WTC11 (cell line): ENCODE measurements around the gene LDHD. TPM values are rescaled to one million over a fixed set of nuclear protein-coding genes. Genes with fewer than 3 reads are reported as not detected.
"Not testable (repeated sequence)": the region's sequence is repeated elsewhere in the genome, so short reads cannot be mapped to it uniquely, and the experiment has no call there.

Experiments used
- ATAC-seq: fragments of 200-7000 bp; cut with Tn5 transposase; 2 replicates; pipeline ENCODE4 v1.10.0; 2021; ENCODE audit warnings: mild to moderate bottlenecking, moderate library complexity
- CTCF ChIA-PET: fragments of 300-600 bp; sonication (Branson Sonifier 250); formaldehyde crosslinking; loops from one replicate; lab custom pipeline; 2021; ENCODE audit warnings: antibody characterized with exemption; lab: Charles Lee
- POLR2A ChIA-PET: fragments of 350-600 bp; sonication (Branson Sonifier 250); formaldehyde crosslinking; loops from one replicate; lab custom pipeline; 2021; ENCODE audit warnings: antibody characterized with exemption; lab: Charles Lee
- DNase-seq: peaks from one replicate; pipeline ENCODE4 v3.0.0; 2021; ENCODE audit warnings: low spot score
- H3K27ac Mint-ChIP-seq: 2 replicates; pipeline ENCODE4 v1.8.0; 2021; ENCODE audit warnings: mixed read lengths
- H3K27me3 Mint-ChIP-seq: 2 replicates; pipeline ENCODE4 v1.8.0; 2021; ENCODE audit warnings: low read depth, mild to moderate bottlenecking, moderate library complexity, mixed read lengths
- H3K36me3 Mint-ChIP-seq: 2 replicates; pipeline ENCODE4 v1.8.0; 2021; ENCODE audit warnings: mixed read lengths
- H3K4me1 Mint-ChIP-seq: 2 replicates; pipeline ENCODE4 v1.8.0; 2022; ENCODE audit warnings: mixed read lengths
- H3K4me3 Mint-ChIP-seq: 2 replicates; pipeline ENCODE4 v1.8.0; 2021; ENCODE audit warnings: mild to moderate bottlenecking, moderate library complexity, mixed read lengths
- H3K9me3 Mint-ChIP-seq: 2 replicates; pipeline ENCODE4 v1.8.0; 2021; ENCODE audit warnings: mixed read lengths
- CBFB ChIP-seq: sonication (generic); formaldehyde crosslinking; IDR thresholded peaks from 2 replicates; pipeline ENCODE4 v1.8.1; 2022; ENCODE audit warnings: mild to moderate bottlenecking, low read depth, missing genetic modification reagents
- FOXK1 ChIP-seq: sonication (generic); formaldehyde crosslinking; IDR thresholded peaks from 2 replicates; pipeline ENCODE4 v1.8.0; 2022; ENCODE audit warnings: mild to moderate bottlenecking, moderate library complexity, missing genetic modification reagents
- HMGA2 ChIP-seq: fragments of 250-450 bp; sonication (Bioruptor Pico); IDR thresholded peaks from 2 replicates; pipeline ENCODE4 v1.4.0; 2021; ENCODE audit warnings: mild to moderate bottlenecking, moderate library complexity
- MYBL2 ChIP-seq: sonication (generic); formaldehyde crosslinking; IDR thresholded peaks from 2 replicates; pipeline ENCODE4 v1.8.1; 2023; ENCODE audit warnings: mild to moderate bottlenecking, moderate library complexity, missing genetic modification reagents
- NR3C1 ChIP-seq: sonication (generic); formaldehyde crosslinking; conservative IDR thresholded peaks from 2 replicates; pipeline ENCODE4 v1.8.1; 2023; ENCODE audit warnings: low read depth, mild to moderate bottlenecking, missing genetic modification reagents
- TEAD1 ChIP-seq: sonication (generic); formaldehyde crosslinking; IDR thresholded peaks from 2 replicates; pipeline ENCODE4 v1.8.0; 2022; ENCODE audit warnings: mild to moderate bottlenecking, missing genetic modification reagents
- ZNF121 ChIP-seq: sonication (generic); formaldehyde crosslinking; IDR thresholded peaks from 2 replicates; pipeline ENCODE4 v1.8.0; 2023; ENCODE audit warnings: missing genetic modification reagents
- ZNF138 ChIP-seq: sonication (generic); formaldehyde crosslinking; conservative IDR thresholded peaks from 2 replicates; pipeline ENCODE4 v1.8.1; 2022; ENCODE audit warnings: mild to moderate bottlenecking, moderate library complexity, missing genetic modification reagents
- total RNA-seq: library from RNA; stranded (reverse); gene quantifications from 3 replicates; pipeline ENCODE4 v1.2.3, GENCODE V29; 2021
- TF ChIP-seq, protein P1 (sequence below): sonication (generic); formaldehyde crosslinking; IDR thresholded peaks from 2 replicates; pipeline ENCODE4 v1.8.0; 2023; ENCODE audit warnings: missing genetic modification reagents, mild to moderate bottlenecking, borderline replicate concordance
- TF ChIP-seq, protein P2 (sequence below): fragments of 250-450 bp; sonication (Bioruptor Pico); IDR thresholded peaks from 2 replicates; pipeline ENCODE4 v2.1.2; 2022; ENCODE audit warnings: mild to moderate bottlenecking, moderate library complexity
- TF ChIP-seq, protein P3 (sequence below): fragments of 200-600 bp; IDR thresholded peaks from 2 replicates; pipeline ENCODE4 v1.8.0; 2022; ENCODE audit warnings: antibody characterized with exemption
- TF ChIP-seq, protein P4 (sequence below): sonication (generic); formaldehyde crosslinking; IDR thresholded peaks from 2 replicates; pipeline ENCODE4 v1.8.0; 2022; ENCODE audit warnings: mild to moderate bottlenecking, missing genetic modification reagents
- TF ChIP-seq, protein P5 (sequence below): sonication (generic); formaldehyde crosslinking; IDR thresholded peaks from 2 replicates; pipeline ENCODE4 v1.8.1; 2022; ENCODE audit warnings: missing genetic modification reagents, borderline replicate concordance
- TF ChIP-seq, protein P6 (sequence below): fragments of 250-450 bp; sonication (Bioruptor Pico); IDR thresholded peaks from 2 replicates; pipeline ENCODE4 v1.9.0; 2021; ENCODE audit warnings: moderate library complexity, mild to moderate bottlenecking, inconsistent platforms, borderline replicate concordance

The LDHD gene
- total RNA-seq, 1 experiment from 2014 or later: 12.3 TPM

DNA sequence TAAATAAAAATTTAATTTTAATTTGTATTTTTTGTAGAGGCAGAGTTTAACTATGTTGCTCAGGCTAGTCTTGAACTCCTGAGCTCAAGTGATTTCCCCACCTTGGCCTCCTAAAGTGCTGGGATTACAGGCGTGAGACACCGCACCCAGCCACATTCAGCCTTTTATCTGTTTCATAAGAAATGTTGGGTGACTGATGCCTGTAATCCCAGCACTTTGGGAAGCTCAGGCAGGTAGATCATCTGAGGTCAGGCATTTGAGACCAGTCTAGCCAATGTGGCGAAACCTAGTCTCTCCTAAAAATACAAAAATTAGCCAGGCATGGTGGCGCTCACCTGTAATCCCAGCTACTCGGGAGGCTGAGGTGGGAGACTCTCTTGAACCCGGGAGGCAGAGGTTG, 25.7 kb downstream of the LDHD start:
- H3K36me3 Mint-ChIP-seq, H3K4me3 Mint-ChIP-seq, H3K9me3 Mint-ChIP-seq, ATAC-seq, H3K27ac Mint-ChIP-seq, POLR2A ChIA-PET, DNase-seq, H3K27me3 Mint-ChIP-seq: not testable (repeated sequence)
- H3K4me1 Mint-ChIP-seq: peaks cover 58% of the 10 kb centered on the region
- CTCF ChIA-PET: interaction anchor here (1.0 to 5.0 kb wide), 3 partner anchors 21 to 92 kb away, joined by 3 to 31 read pairs (median 3); partner anchors contain the start of gene ZNRF1

DNA sequence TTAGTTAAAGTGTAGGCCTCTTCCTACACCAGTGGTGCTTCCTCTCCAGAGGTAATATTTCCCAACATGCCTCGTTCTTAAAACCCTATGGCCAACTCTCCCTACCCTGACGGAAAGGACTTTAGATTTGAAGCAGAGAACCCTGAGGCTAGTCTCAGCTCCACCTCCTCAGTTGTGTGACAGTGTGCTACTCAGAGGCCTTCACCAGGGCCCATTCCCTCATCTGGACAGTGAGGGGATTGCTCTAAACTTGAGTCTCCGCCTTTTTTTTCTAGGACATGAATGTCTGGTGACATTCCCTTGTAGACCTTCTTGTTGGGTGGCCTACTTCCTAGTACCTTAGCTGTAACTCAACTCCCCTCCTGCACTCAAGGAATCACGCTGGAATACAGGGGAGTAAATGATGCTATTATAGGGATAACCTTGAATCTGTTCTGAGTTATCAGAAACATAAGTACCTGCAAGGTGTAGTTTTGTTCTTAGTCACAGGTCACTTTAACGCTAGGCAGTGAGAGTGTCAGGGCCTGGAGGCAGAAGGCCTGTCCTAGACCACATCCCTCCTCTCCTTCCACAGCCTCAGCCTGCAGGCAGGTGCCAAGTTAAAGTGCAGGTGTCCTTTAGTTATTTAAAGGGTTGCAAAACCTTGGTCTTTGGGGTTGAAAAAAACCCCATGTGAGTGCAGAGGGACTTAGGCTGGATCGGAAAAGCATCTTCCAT, 26.9 kb downstream of the LDHD start:
- no peaks in the 10 kb centered on the region for H3K27me3 Mint-ChIP-seq
- 0 out of 2 replicates have a peak, but pooled peaks cover 3% of the 10 kb centered on the region for H3K9me3 Mint-ChIP-seq
- H3K36me3 Mint-ChIP-seq: peaks cover 9% of the 10 kb centered on the region
- CTCF ChIA-PET: interaction anchor here (0.6 to 5.0 kb wide), 4 partner anchors 22 to 282 kb away, joined by 3 to 31 read pairs (median 3); no protein-coding TSS in a partner anchor
- H3K27ac Mint-ChIP-seq: peak overlapping the region; percentile 51
- no peak for DNase-seq
- TF ChIP-seq, protein P1, sequence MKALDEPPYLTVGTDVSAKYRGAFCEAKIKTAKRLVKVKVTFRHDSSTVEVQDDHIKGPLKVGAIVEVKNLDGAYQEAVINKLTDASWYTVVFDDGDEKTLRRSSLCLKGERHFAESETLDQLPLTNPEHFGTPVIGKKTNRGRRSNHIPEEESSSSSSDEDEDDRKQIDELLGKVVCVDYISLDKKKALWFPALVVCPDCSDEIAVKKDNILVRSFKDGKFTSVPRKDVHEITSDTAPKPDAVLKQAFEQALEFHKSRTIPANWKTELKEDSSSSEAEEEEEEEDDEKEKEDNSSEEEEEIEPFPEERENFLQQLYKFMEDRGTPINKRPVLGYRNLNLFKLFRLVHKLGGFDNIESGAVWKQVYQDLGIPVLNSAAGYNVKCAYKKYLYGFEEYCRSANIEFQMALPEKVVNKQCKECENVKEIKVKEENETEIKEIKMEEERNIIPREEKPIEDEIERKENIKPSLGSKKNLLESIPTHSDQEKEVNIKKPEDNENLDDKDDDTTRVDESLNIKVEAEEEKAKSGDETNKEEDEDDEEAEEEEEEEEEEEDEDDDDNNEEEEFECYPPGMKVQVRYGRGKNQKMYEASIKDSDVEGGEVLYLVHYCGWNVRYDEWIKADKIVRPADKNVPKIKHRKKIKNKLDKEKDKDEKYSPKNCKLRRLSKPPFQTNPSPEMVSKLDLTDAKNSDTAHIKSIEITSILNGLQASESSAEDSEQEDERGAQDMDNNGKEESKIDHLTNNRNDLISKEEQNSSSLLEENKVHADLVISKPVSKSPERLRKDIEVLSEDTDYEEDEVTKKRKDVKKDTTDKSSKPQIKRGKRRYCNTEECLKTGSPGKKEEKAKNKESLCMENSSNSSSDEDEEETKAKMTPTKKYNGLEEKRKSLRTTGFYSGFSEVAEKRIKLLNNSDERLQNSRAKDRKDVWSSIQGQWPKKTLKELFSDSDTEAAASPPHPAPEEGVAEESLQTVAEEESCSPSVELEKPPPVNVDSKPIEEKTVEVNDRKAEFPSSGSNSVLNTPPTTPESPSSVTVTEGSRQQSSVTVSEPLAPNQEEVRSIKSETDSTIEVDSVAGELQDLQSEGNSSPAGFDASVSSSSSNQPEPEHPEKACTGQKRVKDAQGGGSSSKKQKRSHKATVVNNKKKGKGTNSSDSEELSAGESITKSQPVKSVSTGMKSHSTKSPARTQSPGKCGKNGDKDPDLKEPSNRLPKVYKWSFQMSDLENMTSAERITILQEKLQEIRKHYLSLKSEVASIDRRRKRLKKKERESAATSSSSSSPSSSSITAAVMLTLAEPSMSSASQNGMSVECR: no peak
- TF ChIP-seq, all 79 proteins: peak for 0
- Mint-ChIP-seq H3K4me3 (no peak overlapping the region), H3K4me1 (peaks cover 51% of the 10 kb centered on the region)
- ATAC-seq: peak; percentile 34; the same call in 1 of the 2 replicates
- POLR2A ChIA-PET: interaction anchor here (0.9 kb wide), 1 partner anchor 165 kb away, joined by 3 read pairs; no protein-coding TSS in a partner anchor

DNA sequence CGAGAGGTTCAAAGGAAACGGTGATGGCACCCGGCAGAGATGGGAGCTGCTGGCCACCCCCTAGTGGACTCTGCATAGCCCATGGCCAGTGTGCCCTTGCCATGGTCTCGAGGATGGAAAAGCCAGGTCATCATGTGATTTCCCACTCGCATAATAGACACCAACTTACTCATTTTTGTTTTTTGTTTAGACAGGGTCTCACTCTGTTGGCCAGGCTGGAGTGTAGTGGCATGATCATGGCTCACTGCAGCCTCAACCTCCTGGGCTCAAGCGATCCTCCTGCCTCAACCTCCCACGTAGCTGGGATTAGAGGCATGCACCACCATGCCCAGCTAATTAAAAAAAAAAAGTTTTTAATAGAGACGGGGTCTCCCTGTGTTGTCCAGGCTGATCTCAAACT, 27.6 kb downstream of the LDHD start:
- no peak overlapping the region for H3K4me3 Mint-ChIP-seq
- ChIA-PET POLR2A (interaction anchor here (0.9 kb wide), 1 partner anchor 166 kb away, joined by 3 read pairs; no protein-coding TSS in a partner anchor), CTCF (interaction anchor here (0.6 to 5.0 kb wide), 3 partner anchors 22 to 281 kb away, joined by 3 to 31 read pairs (median 3); no protein-coding TSS in a partner anchor)
- H3K27me3 Mint-ChIP-seq: no peaks in the 10 kb centered on the region
- H3K4me1 Mint-ChIP-seq: peaks cover 51% of the 10 kb centered on the region
- H3K36me3 Mint-ChIP-seq: peaks cover 10% of the 10 kb centered on the region
- 0 out of 2 replicates have a peak, but pooled peaks cover 3% of the 10 kb centered on the region for H3K9me3 Mint-ChIP-seq
- DNase-seq (no peak), ATAC-seq (no peak)
- TF ChIP-seq CBFB (no peak), ZNF121 (CRISPR knock-in tag) (peak; percentile 79)
- no peak overlapping the region for H3K27ac Mint-ChIP-seq

DNA sequence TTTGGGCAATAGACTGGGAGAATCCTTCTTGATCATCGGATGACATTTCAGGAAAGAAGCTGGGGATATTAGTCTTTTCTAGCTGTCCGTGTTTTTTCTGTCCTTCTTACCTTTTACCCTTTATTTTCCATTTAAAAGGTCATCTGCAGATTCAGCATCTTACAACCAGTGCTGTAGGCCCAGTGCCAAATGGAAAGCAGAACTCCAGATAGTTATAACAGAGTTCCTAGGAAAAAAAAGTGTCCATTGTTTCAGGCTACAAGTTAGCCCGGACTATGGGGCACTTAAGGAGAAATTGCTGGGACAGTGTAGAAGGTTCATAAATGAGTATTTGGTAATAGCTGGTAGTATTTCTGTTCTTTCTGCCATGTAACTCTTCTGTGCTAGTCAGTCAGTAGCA, 28.4 kb downstream of the LDHD start:
- CTCF ChIA-PET: interaction anchor here (0.7 to 5.0 kb wide), 4 partner anchors 8 to 95 kb away, joined by 3 to 31 read pairs (median 4); no protein-coding TSS in a partner anchor
- H3K4me1 Mint-ChIP-seq: peaks cover 52% of the 10 kb centered on the region
- ATAC-seq: no peak
- TF ChIP-seq FOXK1 (CRISPR knock-in tag) (no peak), NR3C1 (CRISPR knock-in tag) (no peak), TEAD1 (CRISPR knock-in tag) (no peak), MYBL2 (CRISPR knock-in tag) (no peak), HMGA2 (CRISPR knock-in tag) (no peak), ZNF138 (CRISPR knock-in tag) (no peak)
- TF ChIP-seq, protein P2, sequence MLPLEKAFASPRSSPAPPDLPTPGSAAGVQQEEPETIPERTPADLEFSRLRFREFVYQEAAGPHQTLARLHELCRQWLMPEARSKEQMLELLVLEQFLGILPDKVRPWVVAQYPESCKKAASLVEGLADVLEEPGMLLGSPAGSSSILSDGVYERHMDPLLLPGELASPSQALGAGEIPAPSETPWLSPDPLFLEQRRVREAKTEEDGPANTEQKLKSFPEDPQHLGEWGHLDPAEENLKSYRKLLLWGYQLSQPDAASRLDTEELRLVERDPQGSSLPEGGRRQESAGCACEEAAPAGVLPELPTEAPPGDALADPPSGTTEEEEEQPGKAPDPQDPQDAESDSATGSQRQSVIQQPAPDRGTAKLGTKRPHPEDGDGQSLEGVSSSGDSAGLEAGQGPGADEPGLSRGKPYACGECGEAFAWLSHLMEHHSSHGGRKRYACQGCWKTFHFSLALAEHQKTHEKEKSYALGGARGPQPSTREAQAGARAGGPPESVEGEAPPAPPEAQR (CRISPR knock-in tag): no peak
- TF ChIP-seq, protein P3, sequence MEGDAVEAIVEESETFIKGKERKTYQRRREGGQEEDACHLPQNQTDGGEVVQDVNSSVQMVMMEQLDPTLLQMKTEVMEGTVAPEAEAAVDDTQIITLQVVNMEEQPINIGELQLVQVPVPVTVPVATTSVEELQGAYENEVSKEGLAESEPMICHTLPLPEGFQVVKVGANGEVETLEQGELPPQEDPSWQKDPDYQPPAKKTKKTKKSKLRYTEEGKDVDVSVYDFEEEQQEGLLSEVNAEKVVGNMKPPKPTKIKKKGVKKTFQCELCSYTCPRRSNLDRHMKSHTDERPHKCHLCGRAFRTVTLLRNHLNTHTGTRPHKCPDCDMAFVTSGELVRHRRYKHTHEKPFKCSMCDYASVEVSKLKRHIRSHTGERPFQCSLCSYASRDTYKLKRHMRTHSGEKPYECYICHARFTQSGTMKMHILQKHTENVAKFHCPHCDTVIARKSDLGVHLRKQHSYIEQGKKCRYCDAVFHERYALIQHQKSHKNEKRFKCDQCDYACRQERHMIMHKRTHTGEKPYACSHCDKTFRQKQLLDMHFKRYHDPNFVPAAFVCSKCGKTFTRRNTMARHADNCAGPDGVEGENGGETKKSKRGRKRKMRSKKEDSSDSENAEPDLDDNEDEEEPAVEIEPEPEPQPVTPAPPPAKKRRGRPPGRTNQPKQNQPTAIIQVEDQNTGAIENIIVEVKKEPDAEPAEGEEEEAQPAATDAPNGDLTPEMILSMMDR: no peak
- TF ChIP-seq, protein P4, sequence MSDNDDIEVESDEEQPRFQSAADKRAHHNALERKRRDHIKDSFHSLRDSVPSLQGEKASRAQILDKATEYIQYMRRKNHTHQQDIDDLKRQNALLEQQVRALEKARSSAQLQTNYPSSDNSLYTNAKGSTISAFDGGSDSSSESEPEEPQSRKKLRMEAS (CRISPR knock-in tag): no peak
- TF ChIP-seq, protein P5, sequence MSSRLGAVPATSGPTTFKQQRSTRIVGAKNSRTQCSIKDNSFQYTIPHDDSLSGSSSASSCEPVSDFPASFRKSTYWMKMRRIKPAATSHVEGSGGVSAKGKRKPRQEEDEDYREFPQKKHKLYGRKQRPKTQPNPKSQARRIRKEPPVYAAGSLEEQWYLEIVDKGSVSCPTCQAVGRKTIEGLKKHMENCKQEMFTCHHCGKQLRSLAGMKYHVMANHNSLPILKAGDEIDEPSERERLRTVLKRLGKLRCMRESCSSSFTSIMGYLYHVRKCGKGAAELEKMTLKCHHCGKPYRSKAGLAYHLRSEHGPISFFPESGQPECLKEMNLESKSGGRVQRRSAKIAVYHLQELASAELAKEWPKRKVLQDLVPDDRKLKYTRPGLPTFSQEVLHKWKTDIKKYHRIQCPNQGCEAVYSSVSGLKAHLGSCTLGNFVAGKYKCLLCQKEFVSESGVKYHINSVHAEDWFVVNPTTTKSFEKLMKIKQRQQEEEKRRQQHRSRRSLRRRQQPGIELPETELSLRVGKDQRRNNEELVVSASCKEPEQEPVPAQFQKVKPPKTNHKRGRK (CRISPR knock-in tag): no peak
- TF ChIP-seq, protein P6, sequence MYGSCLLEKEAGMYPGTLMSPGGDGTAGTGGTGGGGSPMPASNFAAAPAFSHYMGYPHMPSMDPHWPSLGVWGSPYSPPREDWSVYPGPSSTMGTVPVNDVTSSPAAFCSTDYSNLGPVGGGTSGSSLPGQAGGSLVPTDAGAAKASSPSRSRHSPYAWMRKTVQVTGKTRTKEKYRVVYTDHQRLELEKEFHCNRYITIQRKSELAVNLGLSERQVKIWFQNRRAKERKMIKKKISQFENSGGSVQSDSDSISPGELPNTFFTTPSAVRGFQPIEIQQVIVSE (CRISPR knock-in tag): no peak

More for the DNA sequence above, 28.4 kb downstream of the LDHD start:
- Mint-ChIP-seq H3K27ac (peak overlapping the region; percentile 37; the same call in 1 of the 2 replicates), H3K4me3 (no peak overlapping the region), H3K9me3 (0 out of 2 replicates have a peak, but pooled peaks cover 3% of the 10 kb centered on the region), H3K27me3 (no peaks in the 10 kb centered on the region), H3K36me3 (peaks cover 10% of the 10 kb centered on the region)
- DNase-seq: no peak
- POLR2A ChIA-PET: no interaction called here
